HG03565 (cell line): Measurements from ENCODE around the gene ELK3.
"Not testable (repeated sequence)": the region's sequence is repeated elsewhere in the genome, so short reads cannot be mapped to it uniquely, and the experiment has no call there.

Experiments used
- ATAC-seq: cut with Tn5 transposase; IDR thresholded peaks from one replicate; pipeline ENCODE4 v1.9.1; 2021; ENCODE audit warnings: mild to moderate bottlenecking, moderate library complexity; ENCODE audit not compliant: unreplicated experiment

The ELK3 gene

GRCh38 chr12:96302687-96303310 lies 108.6 kb downstream of the ELK3 start:
- ATAC-seq, result no peak

GRCh38 chr12:96303653-96304052 lies 109.5 kb downstream of the ELK3 start:
- ATAC-seq, result no peak

- no peak for ATAC-seq
Observed at GRCh38 chr12:96305665-96306064, 111.5 kb downstream of the ELK3 start.

GRCh38 chr12:96308881-96309280 lies 114.7 kb downstream of the ELK3 start:
- ATAC-seq, result no peak

GRCh38 chr12:96310067-96310466 lies 115.9 kb downstream of the ELK3 start:
- ATAC-seq, result no peak

GRCh38 chr12:96311191-96311590 lies 117.0 kb downstream of the ELK3 start:
- no peak for ATAC-seq

- ATAC-seq, result no peak
Observed at GRCh38 chr12:96313606-96314005, 119.4 kb downstream of the ELK3 start.

- ATAC-seq, result no peak
Observed at GRCh38 chr12:96314723-96315122, 120.5 kb downstream of the ELK3 start.

GRCh38 chr12:96315741-96316481 lies 121.7 kb downstream of the ELK3 start:
- not testable (repeated sequence) for ATAC-seq

- not testable (repeated sequence) for ATAC-seq
Observed at GRCh38 chr12:96317801-96318200, 123.6 kb downstream of the ELK3 start.
